ENCODE results near the gene LEFTY1. TPM values are rescaled to one million over a fixed set of nuclear protein-coding genes. Genes with fewer than 3 reads are reported as not detected.

The LEFTY1 gene
- 0.14 and 0.18 TPM in 2 replicates for total RNA-seq

DNA sequence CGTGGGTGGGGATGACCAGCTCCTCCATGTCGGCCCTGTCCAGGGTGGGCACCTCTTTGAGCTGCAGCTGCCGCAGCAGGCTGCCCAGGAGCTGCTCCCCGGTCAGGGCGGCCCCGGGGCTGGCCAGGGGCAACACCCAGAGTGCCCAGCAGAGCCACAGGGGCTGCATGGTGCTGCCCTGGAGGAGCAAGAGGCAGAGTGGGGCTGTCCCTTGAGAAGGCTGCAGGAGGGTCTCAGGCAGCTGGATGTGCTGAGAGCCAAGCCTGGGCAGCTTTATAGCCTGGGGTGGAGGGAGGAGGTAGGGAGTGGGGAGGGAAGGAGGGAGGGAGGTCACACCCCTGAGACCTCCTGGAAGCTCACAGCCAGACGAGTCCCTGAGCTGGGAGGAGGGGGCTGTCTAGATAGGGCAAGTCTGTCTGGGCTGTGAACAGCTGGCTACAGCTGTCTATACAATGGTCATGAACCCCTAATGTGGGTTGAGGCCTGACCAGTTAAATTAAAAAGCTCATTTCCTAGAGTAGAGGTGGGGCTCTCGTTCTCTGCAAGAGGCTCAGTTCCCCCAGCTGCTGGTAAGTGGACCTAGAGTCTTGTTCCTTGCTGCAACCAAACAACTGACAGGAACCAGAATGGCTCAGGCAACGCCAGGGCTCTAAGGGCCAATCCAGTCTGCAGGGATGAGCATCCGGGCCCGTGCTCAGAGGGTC, at the start of gene LEFTY1:
Gene LEFTY1, minus strand, starts transcription at position 249 of the 704 bp plus-strand sequence. Its CDS starts 80 bp downstream, at position 169.

GRCh38 chr1:225923692-225924555, 35.0 kb upstream of the LEFTY1 start, which contains the start of gene PYCR2:
Gene PYCR2 (minus strand): TSS chr1:225924250. CDS start chr1:225924110, 140 bp downstream.

DNA sequence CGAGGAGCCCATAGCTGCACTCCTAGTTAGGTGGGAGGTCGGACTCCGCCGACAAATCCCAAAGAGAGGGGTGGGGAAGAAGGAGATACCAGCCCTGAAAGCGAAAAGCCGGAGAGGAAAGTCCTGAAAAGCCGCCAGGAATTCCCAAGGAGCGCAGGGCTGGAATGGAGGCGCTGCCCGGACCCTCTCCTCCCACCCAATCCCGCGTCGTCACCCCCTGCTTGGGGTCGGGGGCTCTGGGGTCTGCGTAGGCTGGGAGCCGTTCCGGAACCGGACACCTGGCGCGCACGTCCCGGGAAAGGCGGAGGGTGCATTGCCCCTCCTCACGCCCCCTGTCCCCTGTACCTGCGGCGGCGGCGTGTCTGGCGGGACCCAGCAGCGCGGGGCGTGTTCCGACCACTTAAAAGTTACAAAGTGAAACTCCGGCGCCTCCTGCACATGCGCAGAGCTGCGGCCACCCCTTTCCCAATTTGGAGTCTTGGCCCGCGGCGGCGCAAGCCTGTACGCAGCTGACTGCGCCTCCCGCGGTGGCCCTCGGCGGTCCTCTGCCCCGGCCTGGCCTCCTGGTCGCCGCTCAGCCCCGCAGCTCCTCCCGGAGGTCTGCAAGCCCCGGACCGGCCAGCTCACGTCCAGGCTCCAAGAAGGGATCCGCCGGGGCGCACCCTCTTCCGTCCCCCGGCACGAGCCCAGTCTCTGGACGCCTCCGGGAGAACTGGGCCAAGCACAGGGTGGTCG, 6.8 kb downstream of the LEFTY1 start, which contains the start of gene TMEM63A:
Gene TMEM63A, minus strand, starts transcription at position 422 of the 735 bp plus-strand sequence. CDS start 4,800 bp downstream, outside the sequence.

Other genes with a start within 250 kb of the LEFTY1 start
- 109 and 121 TPM in 2 replicates for gene ENAH, start 236.0 kb downstream of the LEFTY1 start, total RNA-seq
- 145 and 173 TPM in 2 replicates for gene SRP9, start 111.3 kb downstream of the LEFTY1 start, total RNA-seq
- 20.2 and 31.7 TPM in 2 replicates for gene EPHX1, start 79.0 kb downstream of the LEFTY1 start, total RNA-seq
- gene TMEM63A, start 6.8 kb downstream of the LEFTY1 start, total RNA-seq, result 8.4 and 16.2 TPM in 2 replicates
- 27.4 and 30.4 TPM in 2 replicates for gene PYCR2, start 35.1 kb upstream of the LEFTY1 start, total RNA-seq
- not detected in 2 replicates for gene LEFTY2, start 52.1 kb upstream of the LEFTY1 start, total RNA-seq
- gene SDE2, start 110.2 kb upstream of the LEFTY1 start, total RNA-seq, result 23.0 and 24.2 TPM in 2 replicates
- gene H3-3A, start 173.6 kb upstream of the LEFTY1 start, total RNA-seq, result 96.0 and 99.4 TPM in 2 replicates

Data from smooth muscle cell of bladder (primary cell).